Nephron progenitor cell (in vitro differentiated cells): ENCODE results near the gene OR10G2.

ENCODE experiments used
- DNase-seq: peaks from one replicate; pipeline ENCODE4 v3.0.0; 2021
- H3K27ac Mint-ChIP-seq: 2 replicates; pipeline ENCODE4 v1.8.0; 2021; ENCODE audit warnings: mild to moderate bottlenecking, moderate library complexity, mixed read lengths
- H3K27me3 Mint-ChIP-seq: 2 replicates; pipeline ENCODE4 v1.8.0; 2021; ENCODE audit warnings: mild to moderate bottlenecking, low read depth, mixed read lengths; ENCODE audit not compliant: poor library complexity
- H3K36me3 Mint-ChIP-seq: 2 replicates; pipeline ENCODE4 v1.8.0; 2021; ENCODE audit warnings: low read depth, mixed read lengths
- H3K4me1 Mint-ChIP-seq: 2 replicates; pipeline ENCODE4 v1.8.0; 2021; ENCODE audit warnings: mixed read lengths
- H3K4me3 Mint-ChIP-seq: 2 replicates; pipeline ENCODE4 v1.8.0; 2021; ENCODE audit warnings: mild to moderate bottlenecking, moderate library complexity, mixed read lengths
- H3K9me3 Mint-ChIP-seq: 2 replicates; pipeline ENCODE4 v1.8.0; 2021; ENCODE audit warnings: mild to moderate bottlenecking, moderate library complexity, mixed read lengths
- TF ChIP-seq, protein P1 (sequence below): fragments of 200-600 bp; sonication (generic); IDR thresholded peaks from 2 replicates; pipeline ENCODE4 v1.5.0; 2021; ENCODE audit warnings: antibody characterized with exemption

Gene OR10G2, protein sequence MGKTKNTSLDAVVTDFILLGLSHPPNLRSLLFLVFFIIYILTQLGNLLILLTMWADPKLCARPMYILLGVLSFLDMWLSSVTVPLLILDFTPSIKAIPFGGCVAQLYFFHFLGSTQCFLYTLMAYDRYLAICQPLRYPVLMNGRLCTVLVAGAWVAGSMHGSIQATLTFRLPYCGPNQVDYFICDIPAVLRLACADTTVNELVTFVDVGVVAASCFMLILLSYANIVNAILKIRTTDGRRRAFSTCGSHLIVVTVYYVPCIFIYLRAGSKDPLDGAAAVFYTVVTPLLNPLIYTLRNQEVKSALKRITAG

DNA sequence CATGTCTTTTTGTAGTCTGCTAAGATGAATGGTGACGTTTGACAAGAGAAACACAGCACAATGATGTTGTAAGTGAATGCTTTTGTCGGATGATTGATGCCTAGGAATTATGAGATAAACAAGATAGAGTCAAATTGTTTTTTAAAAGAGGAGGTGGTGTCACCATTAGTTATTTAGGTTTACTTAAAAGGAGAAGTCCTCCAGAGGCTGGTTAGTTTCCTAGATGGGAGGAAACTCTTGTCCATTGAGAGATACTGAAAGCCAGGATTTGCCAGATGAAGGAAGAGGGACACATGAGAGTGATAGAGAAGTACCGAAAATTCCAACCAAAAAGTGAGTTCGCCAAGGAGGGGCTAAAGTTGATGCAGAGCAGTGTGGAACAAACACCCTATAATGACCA is at the start of gene OR10G2:
Gene OR10G2, minus strand, starts transcription at position 101 of the 400 bp plus-strand sequence. Its CDS starts 98 bp downstream, at position 3.
- Mint-ChIP-seq H3K36me3 (no peaks in the 10 kb centered on the region), H3K9me3 (no peaks in the 10 kb centered on the region), H3K27ac (no peak within 1 kb of the TSS), H3K4me1 (no peaks in the 10 kb centered on the region), H3K4me3 (no peak within 1 kb of the TSS), H3K27me3 (peaks cover 21% of the 10 kb centered on the region)
- TF ChIP-seq, protein P1, sequence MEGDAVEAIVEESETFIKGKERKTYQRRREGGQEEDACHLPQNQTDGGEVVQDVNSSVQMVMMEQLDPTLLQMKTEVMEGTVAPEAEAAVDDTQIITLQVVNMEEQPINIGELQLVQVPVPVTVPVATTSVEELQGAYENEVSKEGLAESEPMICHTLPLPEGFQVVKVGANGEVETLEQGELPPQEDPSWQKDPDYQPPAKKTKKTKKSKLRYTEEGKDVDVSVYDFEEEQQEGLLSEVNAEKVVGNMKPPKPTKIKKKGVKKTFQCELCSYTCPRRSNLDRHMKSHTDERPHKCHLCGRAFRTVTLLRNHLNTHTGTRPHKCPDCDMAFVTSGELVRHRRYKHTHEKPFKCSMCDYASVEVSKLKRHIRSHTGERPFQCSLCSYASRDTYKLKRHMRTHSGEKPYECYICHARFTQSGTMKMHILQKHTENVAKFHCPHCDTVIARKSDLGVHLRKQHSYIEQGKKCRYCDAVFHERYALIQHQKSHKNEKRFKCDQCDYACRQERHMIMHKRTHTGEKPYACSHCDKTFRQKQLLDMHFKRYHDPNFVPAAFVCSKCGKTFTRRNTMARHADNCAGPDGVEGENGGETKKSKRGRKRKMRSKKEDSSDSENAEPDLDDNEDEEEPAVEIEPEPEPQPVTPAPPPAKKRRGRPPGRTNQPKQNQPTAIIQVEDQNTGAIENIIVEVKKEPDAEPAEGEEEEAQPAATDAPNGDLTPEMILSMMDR: no peak
- no peak for DNase-seq

DNA sequence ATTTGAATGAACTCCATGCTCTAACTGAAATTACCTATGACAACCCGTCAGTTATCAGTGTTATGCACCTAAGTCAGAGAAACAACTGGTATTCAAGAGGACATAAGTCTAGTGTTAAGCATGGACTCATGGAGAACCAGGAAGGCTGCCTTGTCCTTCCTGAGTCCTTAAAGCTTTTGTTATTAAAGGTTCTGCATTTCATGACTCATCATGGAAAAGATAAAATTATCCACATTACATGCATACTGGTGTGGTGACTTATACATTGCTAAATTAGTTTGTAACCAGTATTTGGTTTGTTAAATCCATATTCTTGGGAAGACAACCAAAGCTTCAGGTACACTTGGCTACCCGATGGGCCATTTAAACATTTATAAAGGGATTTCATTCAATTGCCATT is 45.3 kb upstream of the OR10G2 start:
- Mint-ChIP-seq H3K4me3 (no peak overlapping the region), H3K9me3 (peaks cover 12% of the 10 kb centered on the region), H3K27ac (no peak overlapping the region), H3K36me3 (no peaks in the 10 kb centered on the region), H3K4me1 (no peaks in the 10 kb centered on the region), H3K27me3 (peaks cover 15% of the 10 kb centered on the region)
- TF ChIP-seq, protein P1: no peak
- DNase-seq: no peak

DNA sequence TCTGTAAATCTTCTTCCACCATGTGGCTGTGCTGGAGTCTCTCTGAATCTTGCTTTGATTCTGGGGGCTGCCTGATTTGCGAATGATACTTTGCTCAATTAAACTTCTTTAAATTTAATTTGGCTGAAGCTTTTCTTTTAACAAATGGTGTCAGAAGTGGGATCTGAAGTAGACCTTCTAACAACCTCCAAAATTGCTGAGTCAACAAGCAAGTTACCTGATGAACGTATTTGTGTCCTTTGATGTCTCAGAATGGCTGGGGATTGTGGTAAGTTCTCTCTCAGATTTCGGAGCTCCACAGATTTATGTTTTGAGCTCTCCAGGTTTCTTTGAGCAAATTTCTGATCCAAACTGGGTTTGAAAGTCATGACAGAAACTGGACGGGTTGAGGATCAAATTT is 40.8 kb upstream of the OR10G2 start:
- Mint-ChIP-seq H3K4me1 (no peaks in the 10 kb centered on the region), H3K27me3 (peaks cover 2% of the 10 kb centered on the region), H3K27ac (no peak overlapping the region), H3K4me3 (no peak overlapping the region), H3K9me3 (peaks cover 12% of the 10 kb centered on the region), H3K36me3 (no peaks in the 10 kb centered on the region)
- DNase-seq: no peak
- TF ChIP-seq, protein P1: no peak

DNA sequence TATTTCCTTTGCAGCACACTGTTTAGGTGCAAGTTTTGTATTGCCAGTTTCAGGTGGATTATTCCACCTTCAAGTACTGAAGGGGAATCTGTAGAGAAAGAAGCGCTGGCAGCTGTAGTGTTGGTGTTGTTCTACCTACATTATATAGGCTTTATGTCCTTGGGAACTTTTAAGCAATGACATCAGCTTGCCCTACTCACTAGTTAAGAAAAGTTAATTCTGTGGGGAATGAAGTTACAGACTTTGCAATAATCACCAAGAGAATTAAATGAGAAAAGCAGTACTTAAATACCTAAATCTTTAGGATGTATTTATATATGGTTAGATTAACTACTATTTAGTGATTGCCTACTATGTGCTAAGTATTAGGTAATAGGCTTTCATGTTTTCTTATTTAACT is 39.0 kb upstream of the OR10G2 start, which contains the start of gene OR4E1:
Gene OR4E1, minus strand, starts transcription at position 101 of the 400 bp plus-strand sequence. CDS start 2,883 bp downstream, outside the sequence.
- no peaks in the 10 kb centered on the region for H3K36me3 Mint-ChIP-seq

DNA sequence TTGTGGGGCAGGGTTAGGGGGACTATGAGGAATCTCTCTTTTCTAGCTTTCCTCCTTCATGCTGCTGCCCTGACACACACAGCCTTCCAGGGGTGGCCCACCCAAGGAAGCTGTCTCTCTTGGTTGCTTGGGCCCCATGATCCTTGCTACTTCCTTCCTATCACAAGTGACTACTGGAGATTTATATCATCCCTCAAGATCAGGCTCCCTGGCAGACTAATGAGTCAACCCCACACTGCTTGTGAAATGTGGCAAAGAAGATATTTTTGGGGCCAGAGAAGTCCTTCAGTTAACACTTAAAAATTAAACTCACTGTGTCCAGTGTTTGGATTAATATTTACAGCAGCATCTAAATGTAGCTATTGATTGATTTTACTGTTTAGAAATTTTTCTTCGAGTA is 37.4 kb upstream of the OR10G2 start:
- TF ChIP-seq, protein P1: no peak
- H3K27ac Mint-ChIP-seq: no peak overlapping the region
- H3K4me3 Mint-ChIP-seq: no peak overlapping the region
- no peak for DNase-seq
- no peaks in the 10 kb centered on the region for H3K36me3 Mint-ChIP-seq
- H3K27me3 Mint-ChIP-seq: peaks cover 9% of the 10 kb centered on the region
- H3K4me1 Mint-ChIP-seq: no peaks in the 10 kb centered on the region
- H3K9me3 Mint-ChIP-seq: peaks cover 10% of the 10 kb centered on the region

More for the DNA sequence above, 39.0 kb upstream of the OR10G2 start, which contains the start of gene OR4E1:
- peaks cover 12% of the 10 kb centered on the region for H3K9me3 Mint-ChIP-seq
- TF ChIP-seq, protein P1: no peak
- H3K4me1 Mint-ChIP-seq: no peaks in the 10 kb centered on the region
- no peak for DNase-seq
- no peak within 1 kb of the TSS for H3K27ac Mint-ChIP-seq
- H3K27me3 Mint-ChIP-seq: peaks cover 9% of the 10 kb centered on the region
- no peak within 1 kb of the TSS for H3K4me3 Mint-ChIP-seq

DNA sequence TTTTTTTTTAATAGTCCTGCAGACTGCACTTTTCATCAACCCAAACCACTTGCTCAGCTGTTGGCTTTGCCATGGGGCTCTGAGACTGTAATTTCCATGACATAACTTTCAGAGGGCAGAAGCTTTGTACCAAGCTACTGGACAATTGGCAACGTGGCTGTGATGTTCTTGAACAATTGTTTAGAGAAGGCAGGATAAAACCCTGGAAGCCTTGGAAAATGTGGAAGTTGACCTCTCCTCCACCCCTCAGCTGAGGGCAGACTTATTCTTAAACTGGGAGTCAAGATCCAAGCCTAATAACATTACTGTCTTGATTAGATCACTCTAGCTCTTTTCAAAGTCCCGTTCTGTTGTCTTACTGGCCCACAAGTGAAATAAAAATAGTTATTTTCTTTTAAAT is 36.6 kb upstream of the OR10G2 start:
- Mint-ChIP-seq H3K27me3 (peaks cover 9% of the 10 kb centered on the region), H3K4me3 (no peak overlapping the region), H3K4me1 (no peaks in the 10 kb centered on the region), H3K9me3 (peaks cover 9% of the 10 kb centered on the region), H3K36me3 (no peaks in the 10 kb centered on the region), H3K27ac (no peak overlapping the region)
- TF ChIP-seq, protein P1: no peak
- no peak for DNase-seq
